HAP-1 (cell line): Measurements from ENCODE around the gene HBG1.

Experiments used
- DNase-seq, 2 experiments: peaks; one replicate each; pipeline ENCODE4 v3.0.0-alpha.2; 2016 to 2020; ENCODE audit warnings: low spot score in 2 of 2
- H3K27me3 ChIP-seq: fragments of 250-450 bp; sonication (Bioruptor Pico); 2 replicates; pipeline ENCODE4 v1.5.1; 2020; ENCODE audit warnings: low read depth, mild to moderate bottlenecking, moderate library complexity
- H3K36me3 ChIP-seq: fragments of 250-450 bp; sonication (Bioruptor Pico); replicated peaks from 2 replicates; pipeline ENCODE4 v1.5.1; 2020; ENCODE audit warnings: mild to moderate bottlenecking
- H3K4me1 ChIP-seq: fragments of 250-450 bp; sonication (Bioruptor Pico); 2 replicates; pipeline ENCODE4 v1.5.1; 2020; ENCODE audit warnings: mild to moderate bottlenecking
- H3K4me3 ChIP-seq: fragments of 250-450 bp; sonication (Bioruptor Pico); 2 replicates; pipeline ENCODE4 v1.5.1; 2020; ENCODE audit warnings: mild to moderate bottlenecking, moderate library complexity
- H3K9me3 ChIP-seq: fragments of 250-450 bp; sonication (Bioruptor Pico); 2 replicates; pipeline ENCODE4 v1.5.1; 2020; ENCODE audit warnings: mild to moderate bottlenecking, moderate library complexity
- in situ Hi-C: fragments of 300-500 bp; cut with MboI; formaldehyde crosslinking; loops from 3 replicates; pipeline ENCODE4 v1.14.3; 2020; ENCODE audit warnings: low sequenced_read_pairs, inconsistent platforms, mixed read lengths

HBG1 gene

DNA sequence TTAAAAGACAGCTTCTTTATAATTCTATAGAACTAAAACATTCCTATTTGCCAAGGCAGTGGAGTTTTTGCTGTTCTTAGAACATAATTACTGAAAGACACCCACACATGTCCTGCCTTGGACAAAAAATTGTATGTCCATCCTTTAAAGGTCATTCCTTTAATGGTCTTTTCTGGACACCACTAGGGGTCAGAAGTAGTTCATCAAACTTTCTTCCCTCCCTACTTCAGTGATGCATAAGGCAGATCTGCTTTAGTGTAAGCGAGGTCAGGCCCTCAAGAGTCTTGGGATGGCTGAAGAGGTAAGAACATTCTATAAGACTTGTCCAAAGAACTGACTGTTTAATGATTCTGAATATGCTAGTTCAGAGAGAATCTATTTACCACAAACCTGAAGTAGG lies 44.9 kb downstream of the HBG1 start:
- DNase-seq, result peak in 1 of 2 experiments; percentile 4
- Histone ChIP-seq H3K9me3 (no peaks in the 10 kb centered on the region), H3K36me3 (no peaks in the 10 kb centered on the region), H3K4me1 (no peaks in the 10 kb centered on the region), H3K4me3 (no peak overlapping the region), H3K27me3 (no peaks in the 10 kb centered on the region)
- in situ Hi-C loops, result no loop called here

DNA sequence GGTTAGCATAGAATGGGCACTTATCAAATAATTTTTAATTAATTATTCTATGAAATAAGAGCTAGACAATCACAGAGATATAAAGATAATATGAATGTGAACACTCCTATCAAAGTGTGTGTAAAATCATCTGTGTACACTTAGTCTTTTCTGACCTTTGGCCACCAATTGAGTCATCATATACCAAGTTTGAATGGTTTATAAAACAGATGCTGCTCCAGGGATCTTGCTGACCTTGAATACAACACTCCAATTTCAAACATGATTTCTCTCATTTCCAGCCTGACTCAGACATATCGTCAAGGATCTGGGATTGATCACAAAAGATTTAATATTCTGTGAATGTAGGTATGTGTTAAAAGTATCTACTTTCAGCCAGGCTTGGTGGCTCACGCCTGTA lies 46.3 kb downstream of the HBG1 start:
- Histone ChIP-seq H3K36me3 (no peaks in the 10 kb centered on the region), H3K9me3 (no peaks in the 10 kb centered on the region), H3K4me1 (no peaks in the 10 kb centered on the region), H3K4me3 (no peak overlapping the region), H3K27me3 (no peaks in the 10 kb centered on the region)
- in situ Hi-C loops, result no loop called here
- DNase-seq, result no peak

DNA sequence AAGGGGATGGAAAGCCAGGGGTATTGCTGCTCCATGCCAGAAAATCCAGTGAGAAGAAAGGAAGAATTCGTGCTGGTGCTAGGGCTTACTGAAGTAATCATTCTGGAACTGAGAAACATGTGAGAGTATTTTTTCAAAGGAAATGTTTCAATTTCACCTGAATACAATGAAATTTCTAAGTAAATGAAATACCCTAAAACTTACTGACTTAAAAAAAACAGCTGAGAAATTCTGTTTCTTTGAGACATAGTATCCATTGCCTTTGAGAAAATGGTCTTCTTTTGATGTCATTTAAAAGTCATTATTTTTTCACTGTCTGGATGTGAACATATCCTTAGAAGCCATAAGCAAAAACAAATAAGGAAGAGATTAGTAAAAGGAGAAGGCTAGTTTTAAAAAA lies 49.1 kb downstream of the HBG1 start, which contains the start of gene OR51V1:
OR51V1 (minus strand) TSS at position 101 of the 400 bp plus-strand sequence; CDS start at position 101, 0 bp downstream.
- DNase-seq, result no peak
- H3K36me3 ChIP-seq, result no peaks in the 10 kb centered on the region
- in situ Hi-C loops, result no loop called here

DNA sequence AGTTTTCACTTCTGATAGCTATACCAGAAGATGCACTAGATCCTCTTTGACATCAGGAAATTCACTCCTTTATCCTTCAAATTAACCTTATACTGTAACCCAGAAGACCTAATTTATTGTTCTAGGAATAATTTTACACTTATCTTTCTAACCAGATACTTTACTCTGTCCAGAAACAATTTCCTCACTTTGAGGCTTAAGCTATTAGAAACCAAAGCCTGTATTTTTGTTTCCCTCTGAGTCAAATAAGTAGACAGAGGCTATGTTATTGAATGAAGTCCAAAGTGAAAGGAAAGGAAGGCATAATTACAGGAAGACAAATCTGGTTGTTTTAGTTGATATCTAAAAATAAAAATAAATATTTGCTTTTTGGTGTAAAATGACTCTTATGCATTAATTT lies 51.4 kb downstream of the HBG1 start:
- in situ Hi-C loops, result no loop called here
- Histone ChIP-seq H3K36me3 (no peaks in the 10 kb centered on the region), H3K4me1 (no peaks in the 10 kb centered on the region)

More for the DNA sequence above, 49.1 kb downstream of the HBG1 start, which contains the start of gene OR51V1:
- H3K9me3 ChIP-seq, result no peaks in the 10 kb centered on the region
- no peaks in the 10 kb centered on the region for H3K4me1 ChIP-seq
- no peaks in the 10 kb centered on the region for H3K27me3 ChIP-seq
- H3K4me3 ChIP-seq, result no peak within 1 kb of the TSS

More for the DNA sequence above, 51.4 kb downstream of the HBG1 start:
- no peak for DNase-seq
- Histone ChIP-seq H3K27me3 (no peaks in the 10 kb centered on the region), H3K4me3 (no peak overlapping the region), H3K9me3 (no peaks in the 10 kb centered on the region)
